GM13977 (cell line): Measurements from ENCODE around the gene SPATA33.

ENCODE experiments used
- DNase-seq: peaks from one replicate; pipeline ENCODE4 v3.0.0; 2012; ENCODE audit warnings: low spot score
- in situ Hi-C: fragments of 300-500 bp; cut with MboI; formaldehyde crosslinking; loops from one replicate; pipeline ENCODE4 v1.12.0; 2022; ENCODE audit warnings: low sequenced_read_pairs, low pct_unique_long_range_greater_than_20kb, mixed read lengths, inconsistent platforms; ENCODE audit not compliant: unreplicated experiment
- TF ChIP-seq, protein P1 (sequence below): IDR thresholded peaks from 2 replicates; pipeline ENCODE4 v1.5.1; 2012; ENCODE audit warnings: mild to moderate bottlenecking, control low read depth; ENCODE audit not compliant: insufficient read depth; ENCODE audit errors: extremely low read depth, missing control alignments

The SPATA33 gene

DNA sequence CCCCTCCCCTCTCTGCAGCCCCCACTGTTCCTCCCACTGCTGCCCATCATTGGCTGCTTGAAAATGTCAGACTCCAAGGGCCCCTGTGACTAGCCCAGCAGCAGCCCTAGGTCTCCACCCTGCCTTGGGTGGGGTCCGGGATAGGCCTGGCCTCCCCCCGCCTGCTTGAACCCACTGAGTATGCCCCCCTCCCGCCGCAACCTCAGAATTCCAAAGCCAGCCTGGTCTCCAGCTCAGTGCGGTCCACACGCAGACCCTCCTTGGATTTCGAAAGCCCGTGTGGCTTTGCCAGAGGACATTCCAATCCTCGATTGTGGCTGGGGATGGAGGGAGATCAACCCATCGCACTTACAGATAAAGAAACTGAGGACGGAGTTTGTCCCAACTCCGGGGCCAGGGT lies 37.8 kb upstream of the SPATA33 start:
- in situ Hi-C loops = no loop called here
- no peak for DNase-seq
- TF ChIP-seq, protein P1, sequence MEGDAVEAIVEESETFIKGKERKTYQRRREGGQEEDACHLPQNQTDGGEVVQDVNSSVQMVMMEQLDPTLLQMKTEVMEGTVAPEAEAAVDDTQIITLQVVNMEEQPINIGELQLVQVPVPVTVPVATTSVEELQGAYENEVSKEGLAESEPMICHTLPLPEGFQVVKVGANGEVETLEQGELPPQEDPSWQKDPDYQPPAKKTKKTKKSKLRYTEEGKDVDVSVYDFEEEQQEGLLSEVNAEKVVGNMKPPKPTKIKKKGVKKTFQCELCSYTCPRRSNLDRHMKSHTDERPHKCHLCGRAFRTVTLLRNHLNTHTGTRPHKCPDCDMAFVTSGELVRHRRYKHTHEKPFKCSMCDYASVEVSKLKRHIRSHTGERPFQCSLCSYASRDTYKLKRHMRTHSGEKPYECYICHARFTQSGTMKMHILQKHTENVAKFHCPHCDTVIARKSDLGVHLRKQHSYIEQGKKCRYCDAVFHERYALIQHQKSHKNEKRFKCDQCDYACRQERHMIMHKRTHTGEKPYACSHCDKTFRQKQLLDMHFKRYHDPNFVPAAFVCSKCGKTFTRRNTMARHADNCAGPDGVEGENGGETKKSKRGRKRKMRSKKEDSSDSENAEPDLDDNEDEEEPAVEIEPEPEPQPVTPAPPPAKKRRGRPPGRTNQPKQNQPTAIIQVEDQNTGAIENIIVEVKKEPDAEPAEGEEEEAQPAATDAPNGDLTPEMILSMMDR = no peak

DNA sequence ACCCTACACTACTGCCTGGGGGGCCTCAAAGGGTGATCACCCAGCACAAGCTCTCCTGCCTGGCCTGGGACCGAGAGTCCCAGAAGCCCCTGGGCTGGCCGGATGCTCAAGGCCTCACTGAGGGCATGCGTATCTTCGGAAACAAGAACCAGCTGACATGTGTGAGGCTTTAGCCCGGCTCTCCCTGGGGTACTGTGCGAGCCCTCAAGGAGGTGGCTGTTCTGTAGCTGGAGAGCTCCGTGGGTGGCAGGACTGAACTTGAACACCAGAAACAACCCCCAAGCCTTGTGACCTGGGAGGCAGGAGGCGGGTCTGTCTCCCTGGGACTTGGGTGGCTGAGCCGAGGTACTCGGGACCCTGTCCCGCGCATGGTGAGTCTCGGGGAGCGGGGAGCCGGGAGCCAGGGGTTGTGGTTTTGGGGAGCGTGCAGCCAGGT lies 37.2 kb upstream of the SPATA33 start:
- in situ Hi-C loops = no loop called here
- DNase-seq = no peak
- TF ChIP-seq, protein P1 = no peak

- no peak for DNase-seq
- in situ Hi-C loops = no loop called here
- TF ChIP-seq, protein P1 = no peak
Measured at GRCh38 chr16:89621136-89621697, 36.4 kb upstream of the SPATA33 start.

GRCh38 chr16:89621698-89622409 lies 35.8 kb upstream of the SPATA33 start:
- in situ Hi-C loops = no loop called here
- no peak for DNase-seq
- TF ChIP-seq, protein P1 = no peak

GRCh38 chr16:89623511-89624261 lies 34.0 kb upstream of the SPATA33 start:
- no peak for DNase-seq
- TF ChIP-seq, protein P1 = no peak
- in situ Hi-C loops = no loop called here

DNA sequence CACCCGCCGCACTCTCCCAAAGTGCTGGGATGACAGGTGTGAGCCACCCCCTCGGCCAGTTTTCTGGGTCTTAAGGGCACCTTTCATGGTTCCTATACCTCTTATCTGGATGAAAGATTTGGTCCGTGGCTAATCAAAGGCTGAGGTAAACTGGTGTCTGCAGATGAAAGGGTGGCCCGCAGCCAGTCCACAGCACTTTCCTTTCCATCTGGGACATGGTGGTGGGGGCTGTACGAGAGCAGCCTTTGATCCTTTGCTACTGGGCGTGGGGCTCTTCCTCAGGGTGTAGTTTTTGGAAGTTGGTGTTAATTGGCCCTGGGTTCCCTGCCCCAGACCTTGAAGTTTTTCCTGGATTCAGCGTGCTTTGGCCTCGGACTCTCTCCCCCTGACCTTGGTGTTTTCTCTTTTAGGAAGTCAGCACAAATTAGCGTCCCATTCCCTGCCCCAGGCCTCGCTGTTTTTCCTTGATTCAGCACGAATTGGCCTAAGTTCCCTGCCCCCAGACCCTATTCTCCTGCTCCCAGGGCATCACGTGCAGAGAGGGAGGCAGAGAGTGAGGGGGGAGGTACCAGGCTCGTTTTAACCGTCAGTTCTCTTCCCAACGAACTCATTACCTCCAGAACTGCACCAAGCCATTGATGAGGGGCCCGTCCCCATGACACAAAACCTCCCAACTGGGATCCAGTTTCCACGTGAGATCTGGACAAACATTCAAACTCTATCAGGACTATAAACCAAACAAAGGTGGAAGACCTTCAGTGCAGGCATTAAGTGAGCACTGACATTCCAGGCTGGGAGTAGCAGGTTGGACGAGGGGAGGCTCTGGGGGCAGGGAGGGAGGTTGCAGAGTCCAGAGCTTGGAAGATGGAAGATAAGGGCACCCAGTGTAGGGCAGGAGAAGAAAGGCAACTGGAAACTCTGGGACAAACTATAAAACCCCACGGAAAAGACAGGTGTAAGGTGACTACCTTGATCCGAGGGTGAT lies 32.6 kb upstream of the SPATA33 start:
- no peak for DNase-seq
- in situ Hi-C loops = no loop called here
- TF ChIP-seq, protein P1 = no peak
